Brain microvascular endothelial cell (primary cell): Measurements from ENCODE around the gene AKAP13.

Experiments used
- DNase-seq: peaks from one replicate; pipeline ENCODE4 v3.0.0-alpha.2; 2020
- H3K27ac ChIP-seq: fragments of 250-450 bp; sonication (Bioruptor Pico); 2 replicates; pipeline ENCODE4 v1.5.1; 2020; ENCODE audit warnings: mild to moderate bottlenecking, moderate library complexity
- H3K27me3 ChIP-seq: fragments of 250-450 bp; sonication (Bioruptor Pico); replicated peaks from 2 replicates; pipeline ENCODE4 v1.5.1; 2020; ENCODE audit warnings: mild to moderate bottlenecking
- H3K36me3 ChIP-seq: fragments of 250-450 bp; sonication (Bioruptor Pico); replicated peaks from 2 replicates; pipeline ENCODE4 v1.5.1; 2020; ENCODE audit warnings: mild to moderate bottlenecking
- H3K4me3 ChIP-seq: 2 replicates; pipeline ENCODE4 v1.5.1; 2011; ENCODE audit warnings: low read depth, mild to moderate bottlenecking, control low read depth, low read length, moderate library complexity
- CTCF ChIP-seq: IDR thresholded peaks from 2 replicates; pipeline ENCODE4 v1.5.1; 2011; ENCODE audit warnings: low read depth, mild to moderate bottlenecking, moderate library complexity, low read length, control low read depth, inconsistent platforms; ENCODE audit errors: missing control alignments
- in situ Hi-C: cut with HindIII; loops from 2 replicates; pipeline ENCODE4 v1.10.0; 2017; ENCODE audit warnings: low sequenced_read_pairs, low pct_ligation_motif_present

AKAP13 gene

GRCh38 chr15:85789496-85789875 lies 409.1 kb downstream of the AKAP13 start:
- DNase-seq: no peak
- Histone ChIP-seq H3K27me3 (no peaks in the 10 kb centered on the region), H3K27ac (no peak overlapping the region), H3K4me3 (no peak overlapping the region), H3K36me3 (no peaks in the 10 kb centered on the region)
- no peak for TF ChIP-seq CTCF
- in situ Hi-C loops: no loop called here

GRCh38 chr15:85792102-85792731 lies 411.8 kb downstream of the AKAP13 start:
- H3K4me3 ChIP-seq: no peak overlapping the region
- no peaks in the 10 kb centered on the region for H3K36me3 ChIP-seq
- in situ Hi-C loops: no loop called here
- no peak for TF ChIP-seq CTCF
- H3K27ac ChIP-seq: no peak overlapping the region
- DNase-seq: no peak
- H3K27me3 ChIP-seq: no peaks in the 10 kb centered on the region

GRCh38 chr15:85792912-85793590 lies 412.6 kb downstream of the AKAP13 start:
- Histone ChIP-seq H3K36me3 (no peaks in the 10 kb centered on the region), H3K27me3 (no peaks in the 10 kb centered on the region), H3K27ac (no peak overlapping the region), H3K4me3 (peak overlapping the region; percentile 73)
- no peak for TF ChIP-seq CTCF
- no peak for DNase-seq
- in situ Hi-C loops: no loop called here

GRCh38 chr15:85793641-85794597 lies 413.5 kb downstream of the AKAP13 start:
- Histone ChIP-seq H3K27ac (peak overlapping the region; percentile 63), H3K4me3 (peak overlapping the region; percentile 73), H3K27me3 (no peaks in the 10 kb centered on the region), H3K36me3 (no peaks in the 10 kb centered on the region)
- in situ Hi-C loops: no loop called here
- peak; percentile 19 for DNase-seq
- TF ChIP-seq CTCF: no peak

- peak; percentile 91 for DNase-seq
- no peaks in the 10 kb centered on the region for H3K36me3 ChIP-seq
- H3K4me3 ChIP-seq: peak within 1 kb of the TSS; percentile 73
- TF ChIP-seq CTCF: no peak
- no peaks in the 10 kb centered on the region for H3K27me3 ChIP-seq
- H3K27ac ChIP-seq: peak within 1 kb of the TSS; percentile 63
- in situ Hi-C loops: no loop called here
These were observed 414.4 kb downstream of the AKAP13 start, which contains the start of gene KLHL25 for GRCh38 chr15:85794598-85795336. KLHL25 (minus strand) TSS chr15:85794925; CDS start chr15:85769810, 25,115 bp downstream.
